ENCODE data around the gene NEK10.

DNA sequence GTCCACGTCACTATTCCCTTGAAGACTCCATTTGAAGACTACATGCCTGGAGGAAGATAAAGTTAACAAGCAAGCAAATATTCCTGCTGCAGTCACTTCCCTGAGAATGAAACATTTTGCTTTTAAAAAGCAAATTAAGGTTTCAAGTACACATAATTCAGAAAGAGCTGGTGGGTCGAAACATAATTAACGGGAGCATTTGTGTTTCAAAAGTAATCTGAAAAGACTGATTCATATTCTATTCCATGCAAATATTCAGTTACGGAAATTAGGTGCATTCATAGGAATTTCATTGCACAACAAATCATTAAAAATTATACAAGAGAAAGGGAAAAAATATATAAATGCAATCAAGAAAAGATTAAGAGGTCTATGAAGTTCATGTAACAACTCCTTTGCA is 260.9 kb downstream of the NEK10 start:
- TF ChIP-seq, protein P1, sequence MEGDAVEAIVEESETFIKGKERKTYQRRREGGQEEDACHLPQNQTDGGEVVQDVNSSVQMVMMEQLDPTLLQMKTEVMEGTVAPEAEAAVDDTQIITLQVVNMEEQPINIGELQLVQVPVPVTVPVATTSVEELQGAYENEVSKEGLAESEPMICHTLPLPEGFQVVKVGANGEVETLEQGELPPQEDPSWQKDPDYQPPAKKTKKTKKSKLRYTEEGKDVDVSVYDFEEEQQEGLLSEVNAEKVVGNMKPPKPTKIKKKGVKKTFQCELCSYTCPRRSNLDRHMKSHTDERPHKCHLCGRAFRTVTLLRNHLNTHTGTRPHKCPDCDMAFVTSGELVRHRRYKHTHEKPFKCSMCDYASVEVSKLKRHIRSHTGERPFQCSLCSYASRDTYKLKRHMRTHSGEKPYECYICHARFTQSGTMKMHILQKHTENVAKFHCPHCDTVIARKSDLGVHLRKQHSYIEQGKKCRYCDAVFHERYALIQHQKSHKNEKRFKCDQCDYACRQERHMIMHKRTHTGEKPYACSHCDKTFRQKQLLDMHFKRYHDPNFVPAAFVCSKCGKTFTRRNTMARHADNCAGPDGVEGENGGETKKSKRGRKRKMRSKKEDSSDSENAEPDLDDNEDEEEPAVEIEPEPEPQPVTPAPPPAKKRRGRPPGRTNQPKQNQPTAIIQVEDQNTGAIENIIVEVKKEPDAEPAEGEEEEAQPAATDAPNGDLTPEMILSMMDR (IDR thresholded peaks at IDR 0.05): no peak
- TF ChIP-seq POLR2A (IDR thresholded peaks at IDR 0.05): no peak
